Body of pancreas (tissue), 4 donors: ENCODE data around the gene DSC3.

Experiments
- POLR2A ChIP-seq, 3 donors: fragments of 450-650 bp; IDR thresholded peaks; one replicate each; pipeline ENCODE4 v1.6.1; 2016; ENCODE audit warnings: antibody characterized with exemption in 3 of 3, mild to moderate bottlenecking in 2 of 3
- TF ChIP-seq, protein P1 (sequence below), 7 experiments: fragments of 450-650 bp in 4 of 7; fragments of 200-600 bp in 3 of 7; sonication (generic) in 3 of 7; IDR thresholded peaks; one replicate each; pipeline ENCODE4 v1.5.1; 2016 to 2019; ENCODE audit warnings: antibody characterized with exemption in 7 of 7

DNA sequence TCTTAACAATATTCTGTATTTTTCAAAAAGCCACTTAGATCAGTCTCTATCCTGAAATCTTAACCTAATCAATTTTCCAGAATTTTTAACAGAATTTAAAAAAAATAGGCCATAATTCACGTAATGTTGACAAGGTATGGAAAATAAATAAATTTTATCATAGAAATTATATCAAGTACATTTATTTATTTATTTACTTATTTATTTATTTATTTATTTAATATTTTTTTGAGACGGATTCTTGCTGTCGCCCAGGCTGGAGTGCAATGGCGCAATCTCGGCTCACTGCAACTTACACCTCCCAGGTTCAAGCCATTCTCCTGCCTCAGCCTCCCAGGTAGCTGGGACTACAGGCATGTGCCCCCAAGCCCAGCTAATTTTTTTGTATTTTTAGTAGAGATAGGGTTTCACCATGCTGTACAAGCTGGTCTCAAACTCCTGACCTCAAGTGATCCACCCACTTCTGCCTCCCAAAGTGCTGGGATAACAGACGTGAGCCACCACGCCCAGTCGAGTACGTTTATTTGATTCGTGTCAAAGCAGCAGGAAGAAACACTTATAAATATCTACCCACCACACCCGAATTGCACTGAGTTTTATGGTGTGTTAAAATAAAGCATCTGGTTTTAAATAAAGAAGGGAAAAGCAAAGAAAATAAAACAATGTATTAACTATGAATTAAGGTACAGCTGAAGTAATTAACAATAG is 60.1 kb downstream of the DSC3 start:
- TF ChIP-seq, protein P1, sequence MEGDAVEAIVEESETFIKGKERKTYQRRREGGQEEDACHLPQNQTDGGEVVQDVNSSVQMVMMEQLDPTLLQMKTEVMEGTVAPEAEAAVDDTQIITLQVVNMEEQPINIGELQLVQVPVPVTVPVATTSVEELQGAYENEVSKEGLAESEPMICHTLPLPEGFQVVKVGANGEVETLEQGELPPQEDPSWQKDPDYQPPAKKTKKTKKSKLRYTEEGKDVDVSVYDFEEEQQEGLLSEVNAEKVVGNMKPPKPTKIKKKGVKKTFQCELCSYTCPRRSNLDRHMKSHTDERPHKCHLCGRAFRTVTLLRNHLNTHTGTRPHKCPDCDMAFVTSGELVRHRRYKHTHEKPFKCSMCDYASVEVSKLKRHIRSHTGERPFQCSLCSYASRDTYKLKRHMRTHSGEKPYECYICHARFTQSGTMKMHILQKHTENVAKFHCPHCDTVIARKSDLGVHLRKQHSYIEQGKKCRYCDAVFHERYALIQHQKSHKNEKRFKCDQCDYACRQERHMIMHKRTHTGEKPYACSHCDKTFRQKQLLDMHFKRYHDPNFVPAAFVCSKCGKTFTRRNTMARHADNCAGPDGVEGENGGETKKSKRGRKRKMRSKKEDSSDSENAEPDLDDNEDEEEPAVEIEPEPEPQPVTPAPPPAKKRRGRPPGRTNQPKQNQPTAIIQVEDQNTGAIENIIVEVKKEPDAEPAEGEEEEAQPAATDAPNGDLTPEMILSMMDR (IDR thresholded peaks at IDR 0.05), result no peak
- TF ChIP-seq POLR2A (IDR thresholded peaks at IDR 0.05), result no peak
